ENCODE data around the gene LAG3.

DNA sequence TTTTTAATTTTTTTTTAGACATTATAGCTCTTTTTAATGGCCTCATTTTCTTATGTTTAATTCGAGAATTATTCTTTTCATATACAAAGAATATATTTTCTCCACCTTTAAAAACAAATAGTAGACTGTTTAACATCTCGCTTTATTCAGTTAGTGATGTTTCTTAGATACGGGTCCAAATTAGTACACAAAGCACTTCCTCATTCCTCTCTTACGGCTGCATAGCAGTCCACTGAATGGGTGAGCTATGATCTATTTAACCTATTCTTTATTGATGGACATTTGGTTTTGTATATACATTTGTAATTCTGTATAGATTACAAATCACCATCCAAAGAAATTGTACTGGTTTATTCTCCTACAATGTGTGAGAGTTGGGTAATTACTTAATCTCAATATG, 41.0 kb downstream of the LAG3 start:
- TF ChIP-seq, protein P1, sequence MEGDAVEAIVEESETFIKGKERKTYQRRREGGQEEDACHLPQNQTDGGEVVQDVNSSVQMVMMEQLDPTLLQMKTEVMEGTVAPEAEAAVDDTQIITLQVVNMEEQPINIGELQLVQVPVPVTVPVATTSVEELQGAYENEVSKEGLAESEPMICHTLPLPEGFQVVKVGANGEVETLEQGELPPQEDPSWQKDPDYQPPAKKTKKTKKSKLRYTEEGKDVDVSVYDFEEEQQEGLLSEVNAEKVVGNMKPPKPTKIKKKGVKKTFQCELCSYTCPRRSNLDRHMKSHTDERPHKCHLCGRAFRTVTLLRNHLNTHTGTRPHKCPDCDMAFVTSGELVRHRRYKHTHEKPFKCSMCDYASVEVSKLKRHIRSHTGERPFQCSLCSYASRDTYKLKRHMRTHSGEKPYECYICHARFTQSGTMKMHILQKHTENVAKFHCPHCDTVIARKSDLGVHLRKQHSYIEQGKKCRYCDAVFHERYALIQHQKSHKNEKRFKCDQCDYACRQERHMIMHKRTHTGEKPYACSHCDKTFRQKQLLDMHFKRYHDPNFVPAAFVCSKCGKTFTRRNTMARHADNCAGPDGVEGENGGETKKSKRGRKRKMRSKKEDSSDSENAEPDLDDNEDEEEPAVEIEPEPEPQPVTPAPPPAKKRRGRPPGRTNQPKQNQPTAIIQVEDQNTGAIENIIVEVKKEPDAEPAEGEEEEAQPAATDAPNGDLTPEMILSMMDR (IDR thresholded peaks at IDR 0.05), result no peak
- TF ChIP-seq ZFX (IDR thresholded peaks at IDR 0.05; ENCODE audit: borderline replicate concordance), result no peak
